HG03469 (cell line): ENCODE results near the gene MPG.
"Not testable (repeated sequence)": the region's sequence is repeated elsewhere in the genome, so short reads cannot be mapped to it uniquely, and the experiment has no call there.

Experiments used
- ATAC-seq: cut with Tn5 transposase; IDR thresholded peaks from one replicate; pipeline ENCODE4 v1.9.1; 2021; ENCODE audit warnings: mild to moderate bottlenecking, moderate library complexity, moderate number of reproducible peaks; ENCODE audit not compliant: unreplicated experiment

The MPG gene

GRCh38 chr16:106623-107324 lies 28.7 kb downstream of the MPG start:
- no peak for ATAC-seq

- no peak for ATAC-seq
Observed at GRCh38 chr16:112153-112840, 34.3 kb downstream of the MPG start.

- no peak for ATAC-seq
Observed at GRCh38 chr16:114327-114726, 36.3 kb downstream of the MPG start.

- no peak for ATAC-seq
Observed at GRCh38 chr16:116015-116414, 38.0 kb downstream of the MPG start.

- ATAC-seq, result no peak
Observed at GRCh38 chr16:117379-118365, 39.6 kb downstream of the MPG start.

DNA sequence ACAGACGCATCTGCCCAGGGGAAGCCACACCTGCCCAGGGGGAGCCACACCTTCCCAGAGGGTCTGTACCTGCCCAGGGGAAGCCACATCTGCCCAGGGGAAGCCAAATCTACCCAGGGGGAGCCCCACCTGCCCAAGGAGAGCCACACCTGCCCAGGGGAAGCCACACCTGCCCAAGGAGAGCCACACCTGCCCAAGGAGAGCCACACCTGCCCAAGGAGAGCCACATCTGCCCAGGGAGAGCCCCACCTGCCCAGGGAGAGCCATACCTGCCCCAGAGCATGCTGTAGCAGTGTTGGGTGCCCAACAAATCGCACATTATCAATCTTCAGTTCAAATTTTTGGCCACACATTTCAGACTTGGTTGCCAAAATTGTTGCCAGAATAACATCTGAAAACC lies 40.8 kb downstream of the MPG start:
- no peak for ATAC-seq

- ATAC-seq, result no peak
Observed at GRCh38 chr16:119295-119694, 41.3 kb downstream of the MPG start.

DNA sequence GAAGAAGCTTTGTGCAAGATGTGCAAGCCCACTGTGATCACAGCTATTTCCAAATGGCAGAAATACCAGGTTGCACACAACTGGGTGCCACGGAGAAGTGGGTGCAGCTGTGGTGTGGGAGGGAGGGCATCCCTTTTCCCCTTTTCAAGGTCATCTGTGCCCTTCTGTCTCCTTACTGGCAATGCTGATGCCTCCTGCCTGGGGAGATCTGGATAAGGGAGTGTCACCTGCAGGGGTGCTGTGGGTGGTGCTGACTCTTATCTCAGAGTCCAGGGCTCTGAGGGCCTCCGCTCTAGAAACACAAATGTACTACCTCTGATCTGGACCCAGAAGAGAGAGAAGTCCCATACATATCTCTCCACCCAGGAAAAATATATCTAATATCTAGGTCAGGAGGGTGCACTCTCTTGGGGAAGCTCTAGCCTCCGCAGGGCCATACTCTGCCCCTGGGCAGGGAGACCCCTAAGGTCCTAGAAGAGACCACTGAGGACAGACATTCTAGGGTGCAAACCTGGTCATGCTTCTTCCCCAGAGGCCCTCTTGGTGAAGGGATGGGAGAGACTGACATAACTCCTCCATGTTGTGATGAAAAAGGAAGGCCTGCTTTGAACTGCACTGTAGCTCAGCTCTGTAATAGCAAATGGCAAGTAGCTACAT lies 41.9 kb downstream of the MPG start:
- ATAC-seq, result no peak

DNA sequence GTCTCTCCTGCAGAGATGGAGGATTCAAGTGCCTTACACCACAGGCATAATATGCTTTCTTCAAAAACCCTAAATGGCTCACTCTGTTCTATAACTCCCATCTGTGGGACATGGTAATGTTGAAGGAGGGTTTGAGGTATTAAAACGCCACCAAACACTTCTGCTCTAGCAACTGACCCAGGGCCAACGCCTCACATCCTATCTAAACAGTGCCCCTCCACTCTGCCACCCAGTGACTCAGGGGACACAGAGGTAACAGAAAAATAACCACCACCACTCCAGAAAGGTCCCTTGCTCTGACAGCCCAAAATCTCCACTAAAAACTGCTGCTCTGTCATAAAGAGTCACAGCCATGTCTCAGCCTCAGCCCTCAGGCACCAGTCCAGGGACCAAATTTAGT lies 42.7 kb downstream of the MPG start:
- no peak for ATAC-seq

- no peak for ATAC-seq
Observed at GRCh38 chr16:122361-122760, 44.3 kb downstream of the MPG start.

GRCh38 chr16:123558-124350 lies 45.7 kb downstream of the MPG start:
- not testable (repeated sequence) for ATAC-seq

DNA sequence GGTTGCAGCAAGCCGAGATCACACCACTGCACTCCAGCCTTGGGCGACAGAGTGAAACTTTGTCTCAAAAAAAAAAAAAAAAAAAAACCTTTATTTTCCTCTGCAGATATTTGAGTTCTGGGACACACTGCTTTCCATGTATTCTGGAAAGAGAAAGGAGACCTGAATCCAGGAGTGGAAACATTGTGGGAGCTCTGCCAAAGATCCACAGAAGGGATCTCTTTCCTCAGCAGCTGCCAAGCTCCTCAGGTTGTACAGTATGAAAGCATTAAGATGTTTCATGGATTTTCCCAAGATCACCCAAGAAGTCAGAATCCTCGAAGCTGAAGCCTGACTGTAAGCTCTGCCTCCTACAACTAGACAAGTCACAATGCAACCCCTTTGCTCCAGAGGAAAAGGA lies 47.0 kb downstream of the MPG start:
- no peak for ATAC-seq

GRCh38 chr16:129075-129474 lies 51.0 kb downstream of the MPG start:
- ATAC-seq, result no peak

GRCh38 chr16:130533-131173 lies 52.6 kb downstream of the MPG start:
- ATAC-seq, result no peak

- ATAC-seq, result no peak
Observed at GRCh38 chr16:132120-132519, 54.1 kb downstream of the MPG start.

- no peak for ATAC-seq
Observed at GRCh38 chr16:133716-134115, 55.7 kb downstream of the MPG start.
